IPS-NIHi7 (cell line): ENCODE measurements around the gene MOB3C.

Source experiments
- DNase-seq: peaks from one replicate; pipeline ENCODE4 v3.0.0; 2012; ENCODE audit warnings: mixed read lengths; ENCODE audit errors: extremely low spot score

Gene MOB3C

DNA sequence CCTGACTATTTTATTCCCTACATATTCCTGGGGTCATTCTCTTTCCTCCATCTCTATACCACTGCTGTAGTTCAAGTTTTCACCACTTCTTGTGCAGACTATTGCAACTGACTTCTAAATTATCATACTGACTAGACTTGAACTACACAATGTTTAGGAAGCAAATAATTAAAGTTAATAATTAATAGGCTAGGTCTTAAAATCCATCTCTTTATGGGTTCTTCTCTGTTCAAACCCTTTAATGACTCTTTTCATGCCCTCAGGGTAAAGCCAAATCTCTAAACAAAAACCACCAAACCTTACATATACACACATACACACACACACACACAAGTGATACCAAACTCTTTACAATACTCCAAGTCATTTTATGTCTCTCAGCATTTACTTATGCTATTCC is 22.3 kb upstream of the MOB3C start:
- DNase-seq, result no peak

DNA sequence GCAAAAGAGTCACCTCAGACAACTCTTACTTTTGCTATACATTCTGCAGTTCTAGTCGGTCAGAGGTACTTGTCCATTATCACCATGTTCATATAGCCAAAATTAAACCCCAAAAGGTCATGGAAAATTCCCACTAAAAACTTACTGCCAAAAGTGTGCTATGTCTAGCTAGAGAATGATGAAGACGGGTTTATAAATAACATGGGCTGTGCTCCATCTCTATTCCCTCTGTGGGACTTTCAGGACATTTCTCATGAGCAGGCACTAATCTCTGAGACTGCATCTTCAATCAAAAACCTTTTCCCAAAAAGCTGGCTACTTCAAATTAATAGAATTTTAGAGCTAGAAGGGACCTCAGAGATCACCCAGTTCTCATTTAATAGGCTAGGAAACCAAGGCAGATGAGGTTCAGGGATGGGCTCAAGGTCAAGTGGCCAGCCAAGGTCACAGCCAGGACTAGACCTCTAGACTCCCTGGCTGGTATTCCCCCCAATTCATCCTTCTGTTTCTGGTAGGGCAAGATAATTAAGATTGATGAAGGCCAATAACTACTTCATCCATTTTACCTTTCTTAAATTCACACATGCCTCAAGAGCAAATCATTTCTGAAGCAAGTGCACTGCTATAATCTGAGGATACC is 21.0 kb upstream of the MOB3C start:
- no peak for DNase-seq

DNA sequence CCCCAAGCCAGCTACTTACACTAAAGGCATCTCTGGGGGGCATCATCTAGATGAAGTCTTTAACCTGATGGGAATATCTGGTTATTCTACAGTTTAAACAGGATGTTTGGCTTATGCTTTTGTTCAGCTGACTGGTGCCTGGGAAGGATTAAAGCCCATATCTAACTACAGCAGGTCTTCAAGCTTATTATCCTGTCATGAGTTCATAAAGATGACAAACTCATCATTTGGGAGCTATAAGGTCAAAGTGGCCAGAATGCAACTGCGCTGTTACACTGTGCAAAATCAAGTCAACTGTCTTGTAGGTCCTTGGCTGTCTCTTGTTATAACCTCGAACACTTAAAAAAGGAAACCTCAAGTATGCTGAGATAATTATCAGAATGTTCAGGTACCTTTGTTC is 18.6 kb upstream of the MOB3C start:
- DNase-seq, result no peak

DNA sequence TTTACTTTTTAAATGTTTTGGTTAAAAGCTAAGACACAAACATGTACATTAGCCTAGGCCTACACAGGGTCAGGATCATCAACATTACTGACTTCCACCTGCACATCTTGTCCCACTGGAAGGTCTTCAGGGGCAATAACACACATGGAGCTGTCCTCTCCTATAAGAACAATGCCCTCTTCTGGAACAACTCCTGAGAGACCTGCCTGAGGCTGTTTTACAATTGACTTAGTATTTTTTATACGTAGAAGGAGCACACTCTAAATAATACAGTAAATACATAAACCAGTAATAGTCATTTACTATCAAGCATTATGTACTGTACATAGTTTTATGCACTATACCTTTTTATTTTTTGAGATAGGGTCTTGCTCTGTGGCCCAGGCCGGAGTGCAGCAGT is 14.1 kb upstream of the MOB3C start:
- DNase-seq, result no peak

DNA sequence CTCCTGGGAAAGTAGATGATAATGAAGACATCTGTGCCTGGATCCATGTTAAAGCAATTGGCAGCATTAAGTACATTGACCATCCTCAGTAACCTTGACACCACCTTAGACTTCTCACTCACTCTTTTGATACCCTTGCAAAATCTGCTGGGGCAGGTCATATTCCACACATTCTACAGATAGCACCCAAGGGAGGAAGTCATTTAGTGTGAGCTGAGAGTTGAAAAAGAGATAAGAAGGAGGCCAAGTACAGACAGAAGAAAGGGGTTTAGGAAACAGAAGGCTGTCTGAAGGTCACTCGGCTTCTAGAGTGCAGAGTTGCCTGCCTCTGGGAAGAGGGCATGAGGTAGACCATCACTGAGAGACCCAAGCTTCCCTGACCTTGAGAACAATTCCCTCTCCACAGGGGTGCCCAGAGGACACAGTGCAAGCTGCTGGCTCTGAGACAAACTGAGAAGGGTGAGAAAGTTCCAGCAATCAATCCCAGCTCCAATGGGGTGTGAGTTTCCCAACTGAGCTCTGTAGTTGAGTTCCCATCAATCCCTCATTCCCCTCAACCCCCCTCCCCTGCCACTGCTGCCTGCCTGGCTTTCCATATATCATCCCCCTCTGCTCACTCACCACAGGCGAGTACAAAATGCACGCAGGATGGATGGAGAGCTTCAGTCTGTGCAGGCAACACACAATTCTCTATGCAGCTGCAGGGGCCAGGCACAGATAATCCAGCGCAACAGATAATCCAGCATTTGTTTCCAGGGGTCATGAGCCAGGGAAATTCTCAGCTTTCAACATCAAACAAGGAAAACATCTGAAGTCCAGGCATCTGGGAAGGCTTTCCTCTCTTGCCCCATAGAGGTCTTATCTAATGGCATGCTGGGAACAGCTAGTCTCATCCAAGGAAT is 7.4 kb upstream of the MOB3C start:
- no peak for DNase-seq

DNA sequence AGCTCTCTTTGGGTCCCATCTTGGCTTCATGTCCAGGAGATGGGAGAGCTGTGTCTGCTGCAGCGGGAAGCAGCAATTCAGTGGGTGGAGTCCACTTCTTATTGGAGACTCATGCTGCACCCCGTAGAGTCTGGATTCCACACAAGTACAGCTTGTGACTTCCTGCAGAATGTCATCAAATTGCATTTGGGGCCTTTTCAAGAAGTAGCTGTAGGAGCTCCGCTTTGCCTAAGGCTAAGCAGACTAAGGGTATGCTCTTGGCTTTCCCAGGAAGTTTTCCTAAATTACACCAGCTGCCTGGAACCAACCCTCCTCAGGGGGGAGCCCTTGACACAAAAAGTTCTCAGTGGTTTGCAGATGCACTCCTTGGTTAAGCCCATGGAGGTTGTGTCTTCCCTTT is 5.7 kb upstream of the MOB3C start:
- peak; percentile 70 for DNase-seq

DNA sequence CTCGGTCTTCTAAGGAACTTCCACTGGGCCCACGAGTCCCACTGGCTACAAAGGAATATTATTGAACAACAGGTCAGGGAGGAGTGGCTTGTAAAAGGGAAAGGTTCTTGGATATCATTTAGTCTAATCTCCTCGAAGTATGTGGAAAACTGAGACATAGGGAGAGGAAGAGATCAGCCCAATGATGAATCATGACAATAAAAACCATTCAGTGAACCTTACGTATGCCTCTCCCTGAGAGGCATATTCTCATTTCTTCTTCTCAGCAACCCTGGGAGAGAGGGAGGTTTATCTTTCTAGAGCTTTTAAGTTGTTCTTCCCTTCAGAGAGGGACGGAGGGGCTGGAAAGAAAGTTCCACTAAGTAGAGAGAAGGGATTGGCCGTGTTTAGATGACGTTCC is 5.3 kb upstream of the MOB3C start:
- DNase-seq, result no peak

DNA sequence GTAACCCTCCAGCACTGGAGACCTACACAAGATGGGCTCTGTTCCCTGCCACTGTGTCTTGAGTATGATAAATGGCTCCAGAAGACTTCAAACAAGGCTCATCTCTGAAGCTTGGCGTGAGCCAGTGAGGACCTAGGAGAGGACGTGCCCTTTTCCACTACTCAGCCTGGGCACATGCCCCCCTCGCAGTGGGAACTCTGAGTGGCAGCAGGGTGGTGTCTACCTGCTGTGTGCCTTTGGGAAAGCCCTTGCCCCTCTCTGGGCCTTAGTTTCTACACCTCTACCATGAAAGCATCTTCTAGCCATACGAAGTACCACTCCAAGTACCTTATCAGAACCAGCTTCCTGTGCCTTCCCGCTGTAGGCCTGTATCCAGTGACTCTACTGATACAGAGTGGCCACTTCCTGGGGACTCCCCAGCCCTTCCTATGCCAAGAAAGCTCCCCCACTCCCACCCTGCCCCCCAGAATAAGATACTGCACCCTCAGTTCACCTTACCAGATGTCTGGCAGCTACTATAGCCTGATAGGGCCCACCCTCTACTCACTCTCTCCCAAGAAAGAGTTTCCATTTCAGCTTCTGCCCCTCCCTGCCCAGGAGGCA is 3.1 kb upstream of the MOB3C start:
- no peak for DNase-seq

DNA sequence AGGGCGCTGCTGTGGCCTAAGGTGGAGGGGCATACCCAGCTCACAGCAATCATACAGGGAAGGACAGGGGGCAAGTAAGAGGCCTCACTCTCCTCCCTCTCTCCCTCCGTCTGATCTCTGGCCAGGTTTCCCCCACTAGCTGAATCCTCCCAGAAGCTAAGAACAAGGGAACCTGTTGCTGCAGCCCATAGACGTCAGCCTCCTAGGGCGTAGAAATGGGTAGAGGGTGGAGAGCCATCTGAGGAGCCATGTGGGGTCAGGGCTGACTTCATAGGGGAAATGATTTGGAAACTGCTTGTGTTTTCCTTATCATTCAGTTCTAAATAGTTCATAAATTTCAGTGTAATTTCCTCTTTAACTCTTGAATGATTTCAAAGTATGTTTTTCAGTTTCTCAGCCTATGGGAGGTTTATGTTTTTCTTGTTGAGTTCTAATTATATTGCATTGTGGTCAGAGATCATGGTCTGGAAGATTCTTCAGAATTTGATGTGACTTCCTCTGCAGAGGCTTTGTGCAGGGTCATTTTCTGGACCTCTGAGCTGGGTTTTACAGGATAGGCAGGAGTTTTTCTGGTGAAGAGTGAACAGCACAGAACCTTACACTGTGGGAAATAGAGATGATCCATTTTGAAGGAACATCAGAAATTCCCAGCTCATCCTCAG is 2.3 kb upstream of the MOB3C start:
- no peak for DNase-seq

DNA sequence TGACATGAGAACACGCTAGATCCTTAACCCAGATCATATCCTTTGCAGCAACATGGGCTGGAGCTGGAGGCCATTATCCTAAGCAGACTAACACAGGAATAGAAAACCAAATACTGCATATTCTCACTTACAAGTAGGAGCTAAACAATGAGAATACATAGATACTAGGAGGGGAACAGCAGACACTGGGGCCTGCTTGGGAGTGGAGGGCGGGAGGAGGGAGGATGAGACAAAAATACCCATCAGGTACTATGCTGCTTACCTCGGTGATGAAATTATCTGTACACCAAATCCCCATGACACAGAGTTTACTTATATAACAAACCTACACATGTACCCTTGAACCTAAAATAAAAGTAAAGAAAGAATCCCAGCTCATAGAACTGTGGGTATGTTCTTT is 1.2 kb upstream of the MOB3C start:
- DNase-seq, result no peak

DNA sequence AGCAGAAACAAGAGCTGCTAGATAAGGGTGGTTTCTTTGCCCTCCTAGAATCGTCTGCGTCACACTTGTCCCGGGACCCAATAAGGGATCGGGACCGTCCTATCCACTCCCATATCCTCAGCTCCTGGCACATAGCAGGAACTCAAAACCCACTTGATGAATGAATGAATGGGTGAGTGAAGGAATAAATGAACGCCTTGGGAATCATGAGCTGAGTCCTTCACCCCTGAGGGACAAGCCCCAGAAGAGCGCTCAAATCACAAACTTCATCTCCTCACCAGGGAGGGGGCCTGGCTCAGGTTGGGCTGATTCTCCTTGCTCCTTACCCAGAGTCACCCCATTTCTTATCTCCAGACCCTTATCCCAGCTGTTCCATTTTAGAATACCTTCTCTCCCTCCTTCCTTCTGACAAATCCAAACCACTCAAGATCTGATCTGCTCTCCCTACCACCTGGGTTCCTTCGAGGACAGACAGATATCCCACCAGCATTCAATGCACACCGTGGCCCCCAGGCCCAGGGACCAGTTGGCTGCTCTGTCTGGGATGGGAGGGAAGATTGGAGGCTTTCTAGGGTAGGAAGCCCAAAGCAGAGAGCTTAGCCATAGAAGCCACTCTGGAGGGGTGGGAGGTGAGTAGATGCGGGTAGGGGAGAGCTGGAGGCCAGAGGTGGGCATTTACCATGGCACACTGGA is 643 bp upstream of the MOB3C start:
- no peak for DNase-seq

DNA sequence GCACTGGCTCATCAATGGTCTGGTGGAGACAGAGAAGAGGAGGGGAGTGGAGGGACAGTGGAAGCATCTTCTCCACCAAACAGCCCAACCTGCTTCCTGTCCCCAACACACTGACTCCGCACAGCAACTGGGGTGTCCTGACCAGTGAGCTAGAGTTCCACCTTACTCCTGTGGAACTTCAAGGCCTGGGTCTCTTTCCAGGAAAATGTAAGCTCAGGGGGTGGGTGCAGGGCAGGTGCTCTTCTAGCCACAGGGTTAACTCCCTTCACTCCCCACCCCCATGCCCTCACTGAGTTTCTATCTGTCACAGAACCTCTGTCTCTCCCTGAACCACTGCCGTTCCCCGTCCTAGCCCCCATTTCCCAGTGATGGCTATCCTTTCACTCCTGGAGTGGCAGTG is 876 bp downstream of the MOB3C start:
- DNase-seq, result no peak

DNA sequence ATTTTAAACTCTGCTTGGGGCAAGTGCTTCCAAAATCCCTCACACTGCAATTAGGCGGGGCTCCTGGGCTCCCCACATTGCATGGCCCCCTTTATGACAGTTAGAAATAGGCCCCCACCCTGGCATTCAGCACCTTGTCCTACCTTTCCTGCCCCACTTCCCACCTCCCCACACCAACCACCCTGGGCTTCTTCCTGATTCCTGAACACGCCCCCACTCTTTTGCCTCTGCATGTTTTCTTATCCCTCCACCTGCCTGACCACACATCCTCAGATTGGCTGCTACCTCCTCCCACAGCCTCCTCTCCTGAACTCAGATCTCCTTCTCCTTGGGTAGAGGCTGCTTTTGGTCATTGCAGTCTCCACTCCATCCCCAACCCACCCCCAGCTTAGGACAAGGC is 1.5 kb downstream of the MOB3C start:
- no peak for DNase-seq

DNA sequence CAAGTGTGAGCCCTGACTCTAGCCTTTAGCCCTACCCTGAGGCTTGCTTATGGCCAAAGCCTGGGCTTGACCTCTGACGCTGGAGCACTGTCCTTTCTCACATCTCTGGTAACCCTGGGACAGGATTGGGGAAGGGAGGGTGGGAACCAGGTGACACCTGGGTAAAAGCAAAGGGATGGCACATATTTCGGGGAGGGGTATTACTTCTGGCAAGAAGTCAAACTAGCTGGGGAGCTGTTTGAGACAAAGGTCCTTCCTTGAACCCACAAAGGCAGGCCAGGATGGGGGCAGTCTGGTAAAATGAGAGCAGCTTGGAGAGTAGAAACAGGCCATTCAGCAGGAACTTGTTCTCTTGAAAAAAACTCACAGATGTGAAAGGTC is 2.0 kb downstream of the MOB3C start:
- no peak for DNase-seq

DNA sequence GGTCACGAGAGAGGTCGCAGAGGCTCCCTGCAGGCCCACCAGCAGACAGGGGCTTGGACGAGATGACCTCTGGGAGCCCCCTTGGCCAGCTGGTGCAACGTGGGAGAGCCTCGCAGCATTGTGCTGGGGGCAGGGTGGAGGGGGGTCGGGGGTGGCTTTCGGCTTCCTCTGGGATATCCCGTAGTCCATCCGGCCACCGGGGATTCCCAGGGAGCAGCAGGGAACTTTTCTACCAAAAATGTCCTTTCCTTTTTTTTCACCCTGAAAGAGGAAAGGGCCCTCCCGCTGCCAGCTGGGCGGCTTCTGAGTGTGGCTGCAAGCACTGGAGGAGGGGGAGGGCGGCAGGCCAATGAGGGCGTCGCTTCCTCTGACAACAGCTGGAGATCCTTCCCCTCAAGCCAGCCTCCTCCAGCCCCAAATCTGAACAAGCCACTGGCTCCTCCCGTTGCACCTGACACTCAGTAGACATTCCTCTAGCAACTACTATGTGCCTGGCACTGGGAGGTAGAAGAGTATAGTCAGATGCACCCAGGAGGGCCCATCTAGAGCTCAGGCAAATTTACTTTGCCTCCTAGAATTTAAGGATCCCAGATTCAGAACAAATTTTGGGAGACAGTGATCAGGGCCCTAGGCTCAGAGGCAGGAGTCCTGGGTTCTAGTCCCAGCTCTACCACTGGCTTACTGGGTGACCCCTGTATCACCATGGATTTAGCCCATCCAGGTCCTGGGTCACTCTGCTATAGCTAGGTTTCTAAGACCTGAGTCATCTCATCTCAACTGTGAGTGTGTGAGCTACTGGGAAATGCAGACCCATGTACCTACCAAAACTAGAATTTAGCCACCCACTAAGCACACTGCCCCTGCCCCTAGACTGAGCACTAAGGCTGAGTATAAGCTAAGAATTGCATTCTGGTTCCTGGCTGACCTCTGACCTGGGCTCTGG is 2.7 kb downstream of the MOB3C start:
- peak; percentile 82 for DNase-seq

DNA sequence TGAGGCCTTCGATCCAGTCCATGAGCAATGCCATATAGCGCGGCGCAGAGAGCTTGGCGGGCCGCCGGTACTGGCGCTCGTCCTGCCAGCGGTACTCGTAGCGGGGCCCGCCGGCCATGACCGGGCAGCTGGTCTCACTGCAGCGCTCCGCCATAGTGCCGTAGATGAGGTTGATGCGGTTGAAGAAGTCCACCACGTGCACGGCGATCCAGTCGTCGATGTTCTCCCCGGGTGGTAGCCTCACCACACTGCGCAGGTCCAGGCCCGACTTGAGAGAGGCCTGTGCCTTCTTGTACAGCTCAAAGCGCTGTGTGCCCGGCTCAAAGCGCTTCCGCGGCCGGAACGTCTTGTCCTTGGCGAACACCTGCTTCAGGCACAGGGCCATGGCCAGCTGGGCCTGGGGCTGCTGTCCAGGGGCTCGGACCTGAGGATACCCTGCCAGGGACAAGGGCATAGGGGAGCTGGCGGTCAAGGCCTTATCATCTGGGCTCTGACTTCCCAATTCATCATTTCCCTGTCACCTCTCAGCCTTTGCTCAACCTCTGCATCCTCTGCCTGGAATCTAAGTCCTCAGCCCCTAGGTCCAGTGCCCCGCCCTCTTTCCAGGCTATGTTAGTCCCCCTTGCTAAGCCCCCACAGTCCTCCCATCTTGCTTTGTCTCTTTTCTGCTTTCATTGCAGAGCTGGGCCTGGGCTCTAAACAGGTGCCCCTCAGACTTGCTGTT is 3.5 kb downstream of the MOB3C start:
- DNase-seq, result no peak

DNA sequence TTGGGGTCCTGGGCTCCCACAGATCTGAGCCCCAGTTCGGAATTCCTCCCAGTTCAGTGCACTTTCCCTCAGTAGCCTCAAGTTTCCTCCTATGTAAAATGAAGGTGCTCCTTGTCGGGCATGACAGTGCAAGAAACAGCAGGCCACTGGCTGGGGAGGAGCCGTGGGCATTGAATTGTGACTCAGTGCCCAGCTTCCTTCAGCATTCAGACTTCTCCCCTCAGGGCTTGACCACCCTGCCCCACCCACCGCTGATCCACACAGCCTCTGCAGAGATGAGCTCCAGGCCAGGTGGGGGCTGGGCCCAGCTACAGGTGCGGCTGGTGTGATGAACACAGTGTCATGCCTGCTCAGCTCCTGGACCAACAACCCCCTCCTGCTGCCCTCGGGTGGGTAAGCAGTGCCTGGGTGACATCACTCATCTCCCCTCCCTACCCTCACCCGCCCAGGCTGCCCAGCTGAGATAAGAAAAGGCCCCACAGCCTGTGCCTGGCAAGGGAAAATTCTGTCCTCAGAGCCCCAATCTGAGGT is 4.9 kb downstream of the MOB3C start:
- no peak for DNase-seq

DNA sequence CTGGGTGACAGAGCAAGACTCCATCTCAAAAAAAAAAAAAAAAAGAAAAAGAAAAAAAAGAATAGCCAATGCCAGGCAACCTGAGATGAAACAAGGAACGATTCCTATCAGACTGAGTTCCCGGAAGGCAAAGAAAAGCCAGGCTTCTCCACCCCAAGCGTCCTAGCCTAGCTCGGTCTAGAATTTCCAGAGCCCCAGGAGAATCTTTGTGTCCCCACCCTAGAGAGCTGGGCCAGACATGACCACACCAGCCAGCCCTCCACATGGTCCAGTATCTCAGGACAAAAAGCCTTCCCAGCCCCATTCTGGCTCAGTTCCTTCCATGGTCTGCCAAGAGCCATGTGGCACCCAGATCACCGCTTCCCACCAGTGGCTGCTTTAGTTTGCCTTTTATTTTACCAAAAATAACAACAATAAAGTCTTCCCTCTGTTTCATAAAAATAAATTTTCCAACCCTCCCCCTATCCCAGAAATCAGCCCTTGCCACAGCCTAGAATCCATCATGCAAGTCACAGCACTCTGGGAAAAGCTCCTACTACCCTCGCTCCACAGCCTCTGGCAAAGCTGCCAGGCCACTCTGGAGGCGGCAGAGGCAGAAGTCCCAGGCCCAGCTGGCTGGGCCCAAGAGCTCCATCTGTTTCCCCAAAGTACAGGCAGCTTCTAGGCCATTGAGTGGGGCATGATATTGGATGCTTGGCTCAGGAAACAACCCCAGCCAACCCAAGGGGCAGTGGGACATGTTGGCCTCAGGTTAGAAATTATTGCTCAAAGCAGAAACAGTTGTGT is 9.1 kb downstream of the MOB3C start:
- no peak for DNase-seq
